Tibial nerve (tissue), 4 donors: ENCODE measurements around the gene TMEM116. TPM values are rescaled to one million over a fixed set of nuclear protein-coding genes. Genes with fewer than 3 reads are reported as not detected.
"Not testable (repeated sequence)": the region's sequence is repeated elsewhere in the genome, so short reads cannot be mapped to it uniquely, and the experiment has no call there.

ENCODE experiments used
- DNase-seq, 2 donors: peaks; one replicate each; pipeline ENCODE4 v3.0.0-alpha.2; 2019; ENCODE audit warnings: low spot score in 2 of 2
- H3K27ac ChIP-seq, 4 donors: fragments of 200-600 bp; sonication (generic) in 3 of 4; one replicate each; pipeline ENCODE4 v1.5.1; 2017 to 2019; ENCODE audit warnings: mild to moderate bottlenecking in 1 of 4
- H3K27me3 ChIP-seq, 2 donors: fragments of 200-600 bp; sonication (generic) in 1 of 2; one replicate each; pipeline versions ENCODE4 v1.5.1 to v1.6.0; 2017 to 2019
- H3K36me3 ChIP-seq, 3 donors: fragments of 200-600 bp; sonication (generic); one replicate each; pipeline ENCODE4 v1.5.1; 2018 to 2019
- H3K4me1 ChIP-seq, 4 donors: fragments of 200-600 bp; sonication (generic) in 3 of 4; one replicate each; pipeline ENCODE4 v1.5.1; 2017 to 2019
- H3K4me3 ChIP-seq, 4 donors: fragments of 200-600 bp; sonication (generic) in 3 of 4; one replicate each; pipeline ENCODE4 v1.5.1; 2017 to 2019; ENCODE audit warnings: mild to moderate bottlenecking in 1 of 4, moderate library complexity in 1 of 4
- H3K9me3 ChIP-seq, 4 donors: fragments of 200-600 bp; sonication (generic) in 3 of 4; one replicate each; pipeline ENCODE4 v1.5.1; 2017 to 2019
- EP300 ChIP-seq, 2 donors: sonication (generic); formaldehyde crosslinking; IDR thresholded peaks; one replicate each; pipeline ENCODE4 v1.6.1; 2017; ENCODE audit warnings: antibody characterized with exemption in 2 of 2, mild to moderate bottlenecking in 1 of 2
- POLR2A ChIP-seq, 2 donors: fragments of 450-650 bp; IDR thresholded peaks; one replicate each; pipeline ENCODE4 v1.6.1; 2017; ENCODE audit warnings: antibody characterized with exemption in 2 of 2, mild to moderate bottlenecking in 2 of 2, moderate library complexity in 2 of 2
- WGBS, 2 donors: methylation state at CpG; one replicate each; pipeline ENCODE4 v1.1.5; 2018; 5-methylcytosine and 5-hydroxymethylcytosine counted together
- total RNA-seq, 4 donors: library from RNA; depleted of rRNA; stranded (reverse); fragments of >200 nt; gene quantifications; one replicate each; pipeline ENCODE4 v1.1.0, GENCODE V29; 2016
- TF ChIP-seq, protein P1 (sequence below), 5 experiments: fragments of 200-600 bp in 3 of 5; fragments of 450-650 bp in 2 of 5; sonication (generic) in 3 of 5; IDR thresholded peaks; one replicate each; pipeline ENCODE4 v1.5.1; 2016 to 2019; ENCODE audit warnings: antibody characterized with exemption in 5 of 5, mild to moderate bottlenecking in 3 of 5, moderate library complexity in 2 of 5

The TMEM116 gene
- total RNA-seq, 4 donors from 2014 or later, result 6.9 to 18.1 (median 14.4) TPM

DNA sequence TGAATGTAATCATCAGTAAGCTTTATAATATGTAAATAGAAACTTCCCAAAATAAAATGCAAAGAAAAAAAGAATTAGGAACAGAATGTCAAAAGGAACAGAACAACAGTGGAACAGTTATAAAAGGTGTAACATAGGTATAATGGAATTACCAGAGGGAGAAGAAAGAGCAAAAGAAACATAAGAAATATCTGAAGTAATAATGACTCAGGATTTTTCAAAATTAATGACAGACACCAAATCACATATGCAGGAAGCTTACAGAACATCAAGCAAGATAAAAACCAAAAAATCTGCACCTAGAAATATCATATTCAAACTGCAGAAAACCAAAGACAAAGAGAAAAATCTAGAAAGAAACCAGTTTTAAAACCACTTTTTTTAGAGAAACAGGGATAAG lies 36.1 kb downstream of the TMEM116 start:
- Histone ChIP-seq H3K4me1 (no peaks in the 10 kb centered on the region), H3K27ac (no peak overlapping the region), H3K4me3 (no peak overlapping the region), H3K27me3 (no peaks in the 10 kb centered on the region), H3K9me3 (no peaks in the 10 kb centered on the region), H3K36me3 (peaks cover 0 to 23% (median 0%) of the 10 kb centered on the region in 3 donors)
- no peak for DNase-seq
- TF ChIP-seq EP300 (IDR thresholded peaks at IDR 0.05) (no peak), POLR2A (IDR thresholded peaks at IDR 0.05) (no peak)
- TF ChIP-seq, protein P1, sequence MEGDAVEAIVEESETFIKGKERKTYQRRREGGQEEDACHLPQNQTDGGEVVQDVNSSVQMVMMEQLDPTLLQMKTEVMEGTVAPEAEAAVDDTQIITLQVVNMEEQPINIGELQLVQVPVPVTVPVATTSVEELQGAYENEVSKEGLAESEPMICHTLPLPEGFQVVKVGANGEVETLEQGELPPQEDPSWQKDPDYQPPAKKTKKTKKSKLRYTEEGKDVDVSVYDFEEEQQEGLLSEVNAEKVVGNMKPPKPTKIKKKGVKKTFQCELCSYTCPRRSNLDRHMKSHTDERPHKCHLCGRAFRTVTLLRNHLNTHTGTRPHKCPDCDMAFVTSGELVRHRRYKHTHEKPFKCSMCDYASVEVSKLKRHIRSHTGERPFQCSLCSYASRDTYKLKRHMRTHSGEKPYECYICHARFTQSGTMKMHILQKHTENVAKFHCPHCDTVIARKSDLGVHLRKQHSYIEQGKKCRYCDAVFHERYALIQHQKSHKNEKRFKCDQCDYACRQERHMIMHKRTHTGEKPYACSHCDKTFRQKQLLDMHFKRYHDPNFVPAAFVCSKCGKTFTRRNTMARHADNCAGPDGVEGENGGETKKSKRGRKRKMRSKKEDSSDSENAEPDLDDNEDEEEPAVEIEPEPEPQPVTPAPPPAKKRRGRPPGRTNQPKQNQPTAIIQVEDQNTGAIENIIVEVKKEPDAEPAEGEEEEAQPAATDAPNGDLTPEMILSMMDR (IDR thresholded peaks at IDR 0.05), result no peak

DNA sequence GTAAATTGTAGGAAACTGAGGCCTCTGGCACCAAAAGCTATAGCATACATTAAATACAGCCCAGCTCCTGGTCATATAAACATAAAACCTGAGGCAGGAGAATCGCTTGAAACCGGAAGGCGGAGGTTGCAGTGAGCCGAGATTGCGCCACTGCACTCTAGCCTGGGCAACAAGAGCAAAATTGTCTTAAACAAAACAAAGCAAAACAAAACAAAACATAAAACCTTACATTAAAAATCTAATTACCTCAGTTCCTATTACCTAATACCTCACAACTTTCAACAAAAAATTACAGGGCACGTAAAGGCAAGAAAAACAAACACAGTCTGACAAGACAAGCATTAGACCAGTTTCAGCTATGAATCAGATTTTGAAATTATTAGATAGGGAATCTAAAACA lies 36.7 kb downstream of the TMEM116 start:
- Histone ChIP-seq H3K36me3 (peaks cover 0 to 29% (median 0%) of the 10 kb centered on the region in 3 donors), H3K27me3 (no peaks in the 10 kb centered on the region), H3K27ac (no peak overlapping the region), H3K4me1 (no peaks in the 10 kb centered on the region), H3K9me3 (peaks cover 0 to 5% (median 0%) of the 10 kb centered on the region in 4 donors), H3K4me3 (no peak overlapping the region)
- 84 to 85% methylated on average over 6 of the region's 6 CpGs for WGBS, 2 donors
- no peak for TF ChIP-seq EP300 (IDR thresholded peaks at IDR 0.05)
- no peak for TF ChIP-seq POLR2A (IDR thresholded peaks at IDR 0.05)
- TF ChIP-seq, protein P1 (IDR thresholded peaks at IDR 0.05), result no peak
- DNase-seq, result no peak

DNA sequence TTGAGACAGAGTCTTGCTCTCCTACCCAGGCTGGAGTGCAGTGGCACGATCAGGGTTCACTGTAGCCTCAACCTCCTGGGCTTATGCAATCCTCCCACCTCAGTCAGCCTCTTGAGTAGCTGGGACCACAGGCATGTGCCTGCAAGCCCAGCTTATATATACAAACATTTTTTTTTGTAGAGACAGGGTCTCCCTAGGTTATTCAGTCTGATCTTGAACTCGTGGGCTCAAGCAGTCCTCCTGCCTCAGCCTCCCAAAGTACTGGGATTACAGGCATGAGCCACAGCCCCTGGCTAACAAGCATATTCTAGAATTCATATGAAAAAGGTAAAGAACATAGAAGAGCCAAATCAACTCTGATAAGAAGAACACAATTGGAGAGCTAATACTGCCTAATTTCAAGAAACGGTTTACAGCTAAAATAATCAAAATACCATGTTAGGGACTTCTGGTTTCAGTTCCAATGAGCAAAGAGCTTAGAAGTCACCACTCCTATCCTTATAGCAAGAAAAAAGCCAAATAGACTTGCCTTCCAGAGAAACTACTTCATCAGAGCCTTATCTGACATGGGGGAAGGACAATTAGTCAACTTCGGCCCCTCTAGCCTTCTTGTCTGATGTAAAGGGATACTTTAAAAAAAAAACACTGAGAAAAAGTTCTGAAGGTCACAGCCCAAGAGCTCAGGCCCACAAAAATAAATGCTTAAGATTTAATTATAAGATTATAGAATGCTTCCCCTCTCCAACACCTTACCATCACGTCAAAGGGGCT lies 37.6 kb downstream of the TMEM116 start:
- no peak overlapping the region for H3K4me3 ChIP-seq
- TF ChIP-seq POLR2A (IDR thresholded peaks at IDR 0.05) (no peak), EP300 (IDR thresholded peaks at IDR 0.05) (no peak)
- TF ChIP-seq, protein P1 (IDR thresholded peaks at IDR 0.05), result no peak
- H3K27me3 ChIP-seq, result no peaks in the 10 kb centered on the region
- peaks cover 0 to 14% (median 4%) of the 10 kb centered on the region in 4 donors for H3K9me3 ChIP-seq
- no peaks in the 10 kb centered on the region for H3K4me1 ChIP-seq
- no peak overlapping the region for H3K27ac ChIP-seq
- H3K36me3 ChIP-seq, result peaks cover 0 to 36% (median 0%) of the 10 kb centered on the region in 3 donors
- 88 to 93% methylated on average over 5 of the region's 5 CpGs for WGBS, 2 donors
- no peak for DNase-seq

DNA sequence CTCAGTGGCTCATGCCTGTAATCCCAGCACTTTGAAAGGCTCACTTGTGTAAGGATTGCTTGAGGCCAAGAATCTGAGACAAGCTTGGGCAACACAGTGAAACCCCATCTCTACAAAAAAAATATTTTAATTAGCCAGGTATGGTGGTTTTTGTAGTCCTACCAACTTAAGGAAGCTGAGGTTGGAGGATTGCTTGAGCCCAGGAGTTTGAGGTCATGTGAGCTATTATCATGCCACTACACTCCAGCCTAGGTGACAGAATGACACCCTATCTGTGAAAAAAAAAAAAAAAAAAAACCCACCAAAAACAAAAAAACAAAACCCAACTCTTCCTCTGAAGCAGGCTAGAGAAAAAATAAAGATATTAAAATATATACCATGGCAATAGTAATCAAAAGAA lies 41.2 kb downstream of the TMEM116 start:
- H3K4me3 ChIP-seq, result no peak overlapping the region
- TF ChIP-seq POLR2A (IDR thresholded peaks at IDR 0.05) (no peak), EP300 (IDR thresholded peaks at IDR 0.05) (no peak)
- TF ChIP-seq, protein P1 (IDR thresholded peaks at IDR 0.05), result no peak
- DNase-seq, result no peak

DNA sequence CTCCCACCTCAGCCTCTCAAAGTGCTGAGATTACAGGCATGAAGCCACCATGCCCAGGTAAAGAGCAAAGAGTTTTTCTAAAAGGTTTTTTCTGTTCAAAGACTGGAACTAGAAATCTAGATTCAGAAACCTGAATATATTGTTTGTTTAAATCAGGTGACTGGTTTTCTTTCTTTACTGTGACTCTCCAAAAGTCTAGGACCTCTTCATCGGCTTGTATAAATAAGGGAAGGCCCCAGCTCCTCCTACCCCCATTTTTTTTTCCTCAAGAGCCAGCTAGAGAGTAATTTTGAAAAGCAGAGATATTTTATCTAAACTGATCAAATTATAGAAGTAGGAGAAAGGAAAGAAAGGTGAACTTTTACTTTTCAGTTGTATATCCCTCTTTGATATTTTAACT lies 48.0 kb downstream of the TMEM116 start:
- H3K36me3 ChIP-seq, result peaks cover 0 to 15% (median 3%) of the 10 kb centered on the region in 3 donors
- no peak overlapping the region for H3K27ac ChIP-seq
- TF ChIP-seq, protein P1 (IDR thresholded peaks at IDR 0.05), result no peak
- no peak for TF ChIP-seq POLR2A (IDR thresholded peaks at IDR 0.05)
- no peak for TF ChIP-seq EP300 (IDR thresholded peaks at IDR 0.05)
- H3K4me3 ChIP-seq, result no peak overlapping the region
- H3K4me1 ChIP-seq, result no peaks in the 10 kb centered on the region
- no peaks in the 10 kb centered on the region for H3K27me3 ChIP-seq
- WGBS, 2 donors, result 65 to 88% methylated on average over 1 of the region's 1 CpG
- no peak for DNase-seq
- H3K9me3 ChIP-seq, result peaks cover 0 to 19% (median 0%) of the 10 kb centered on the region in 4 donors

More for the DNA sequence above, 41.2 kb downstream of the TMEM116 start:
- no peak overlapping the region for H3K27ac ChIP-seq
- no peaks in the 10 kb centered on the region for H3K27me3 ChIP-seq
- H3K4me1 ChIP-seq, result no peaks in the 10 kb centered on the region
- peaks cover 0 to 36% (median 0%) of the 10 kb centered on the region in 3 donors for H3K36me3 ChIP-seq
- H3K9me3 ChIP-seq, result peaks cover 0 to 21% (median 4%) of the 10 kb centered on the region in 4 donors

DNA sequence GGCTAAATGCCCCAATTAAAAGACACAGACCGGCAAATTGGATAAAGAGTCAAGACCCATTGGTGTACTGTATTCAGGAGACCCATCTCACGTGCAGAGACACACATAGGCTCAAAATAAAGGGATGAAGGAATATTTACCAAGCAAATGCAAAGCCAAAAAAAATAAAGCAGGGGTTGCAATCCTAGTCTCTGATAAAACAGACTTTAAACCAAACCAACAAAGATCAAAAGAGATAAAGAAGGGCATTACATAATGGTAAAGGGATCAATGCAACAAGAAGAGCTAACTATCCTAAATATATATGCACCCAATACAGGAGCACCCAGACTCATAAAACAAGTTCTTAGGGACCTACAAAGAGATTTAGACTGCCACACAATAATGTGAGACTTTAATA lies 53.4 kb downstream of the TMEM116 start:
- Histone ChIP-seq H3K9me3 (peaks cover 0 to 17% (median 0%) of the 10 kb centered on the region in 4 donors), H3K36me3 (peaks cover 0 to 20% (median 3%) of the 10 kb centered on the region in 3 donors)
- not testable (repeated sequence) for H3K4me3 ChIP-seq, H3K27me3 ChIP-seq, H3K27ac ChIP-seq, DNase-seq, H3K4me1 ChIP-seq
- 96 to 98% methylated on average over 2 of the region's 2 CpGs for WGBS, 2 donors

DNA sequence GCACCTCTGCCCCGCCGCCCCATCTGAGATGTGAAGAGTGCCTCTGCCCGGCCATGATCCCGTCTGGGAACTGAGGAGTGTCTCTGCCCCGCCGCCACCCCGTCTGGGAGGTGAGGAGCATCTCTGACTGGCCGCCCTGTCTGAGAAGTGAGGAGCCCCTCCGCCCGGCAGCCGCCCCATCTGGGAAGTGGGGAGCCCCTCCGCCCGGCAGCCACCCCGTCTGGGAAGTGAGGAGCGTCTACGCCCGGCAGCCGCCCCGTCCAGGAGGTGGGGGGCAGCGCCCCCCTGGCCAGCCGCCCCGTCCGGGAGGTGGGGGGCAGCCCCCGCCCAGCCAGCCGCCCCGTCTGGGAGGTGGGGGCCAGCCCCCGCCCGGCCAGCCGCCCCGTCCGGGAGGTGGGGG lies 55.7 kb downstream of the TMEM116 start:
- not testable (repeated sequence) for DNase-seq
- WGBS, 2 donors, result 96 to 97% methylated on average over 10 to 20 of the region's 31 CpGs

More for the DNA sequence above, 55.7 kb downstream of the TMEM116 start:
- not testable (repeated sequence) for H3K27me3 ChIP-seq, H3K4me1 ChIP-seq, H3K4me3 ChIP-seq, H3K27ac ChIP-seq
- H3K9me3 ChIP-seq, result peaks cover 0 to 12% (median 0%) of the 10 kb centered on the region in 4 donors
- peaks cover 0 to 12% (median 0%) of the 10 kb centered on the region in 3 donors for H3K36me3 ChIP-seq
